ENCODE results near the gene SOS2. TPM values are rescaled to one million over a fixed set of nuclear protein-coding genes. Genes with fewer than 3 reads are reported as not detected.

SOS2 gene
- total RNA-seq, 2 donors from 2014 or later = 20.5 to 26.4 TPM

DNA sequence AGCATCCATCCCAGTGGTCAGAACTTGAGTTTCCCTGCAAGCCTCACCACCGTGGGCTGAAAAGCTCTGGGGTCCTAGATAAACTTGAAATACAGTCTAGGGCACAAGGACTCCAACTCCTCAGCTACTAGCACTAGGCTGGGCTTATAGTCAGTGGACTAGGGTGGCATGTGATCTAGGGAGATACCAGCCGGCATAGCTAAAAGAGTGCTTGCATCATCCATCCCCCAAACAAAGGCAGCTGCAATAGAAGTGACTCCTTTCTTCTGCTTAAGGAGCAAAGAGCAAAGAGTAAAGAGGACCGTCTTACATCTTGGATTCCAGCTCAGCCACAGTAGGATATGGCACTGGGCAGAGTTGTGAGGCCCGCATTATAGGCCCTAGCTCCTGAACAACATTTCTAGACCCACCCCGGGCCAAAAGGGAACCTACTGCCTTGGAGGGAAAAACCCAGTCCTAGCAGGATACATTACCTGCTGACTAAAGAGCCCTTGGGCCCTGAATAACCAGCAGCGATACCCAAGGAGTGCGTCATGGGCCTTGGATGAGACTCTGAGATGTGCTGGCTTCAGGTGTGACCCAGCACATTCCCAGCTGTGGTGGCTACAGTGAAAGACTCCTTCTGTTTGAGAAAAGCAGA lies 17.9 kb upstream of the SOS2 start:
- ATAC-seq (no peak), DNase-seq (no peak)
- H3K4me3 ChIP-seq = no peak overlapping the region
- H3K9me3 ChIP-seq = no peaks in the 10 kb centered on the region
- intact Hi-C loops (cut with DNase I) = no loop called here
- H3K27ac ChIP-seq = no peak overlapping the region
- H3K4me1 ChIP-seq = no peaks in the 10 kb centered on the region
- 88 to 90% methylated on average over 5 to 7 of the region's 7 CpGs for WGBS, 2 donors
- no peaks in the 10 kb centered on the region for H3K27me3 ChIP-seq
- no peaks in the 10 kb centered on the region for H3K36me3 ChIP-seq (replicated peaks in 1 of 2; ENCODE audit: insufficient read depth in 1 of 2, low read depth in 2 of 2)
- no peak for TF ChIP-seq POLR2A (IDR thresholded peaks at IDR 0.05)
- TF ChIP-seq, protein P1, sequence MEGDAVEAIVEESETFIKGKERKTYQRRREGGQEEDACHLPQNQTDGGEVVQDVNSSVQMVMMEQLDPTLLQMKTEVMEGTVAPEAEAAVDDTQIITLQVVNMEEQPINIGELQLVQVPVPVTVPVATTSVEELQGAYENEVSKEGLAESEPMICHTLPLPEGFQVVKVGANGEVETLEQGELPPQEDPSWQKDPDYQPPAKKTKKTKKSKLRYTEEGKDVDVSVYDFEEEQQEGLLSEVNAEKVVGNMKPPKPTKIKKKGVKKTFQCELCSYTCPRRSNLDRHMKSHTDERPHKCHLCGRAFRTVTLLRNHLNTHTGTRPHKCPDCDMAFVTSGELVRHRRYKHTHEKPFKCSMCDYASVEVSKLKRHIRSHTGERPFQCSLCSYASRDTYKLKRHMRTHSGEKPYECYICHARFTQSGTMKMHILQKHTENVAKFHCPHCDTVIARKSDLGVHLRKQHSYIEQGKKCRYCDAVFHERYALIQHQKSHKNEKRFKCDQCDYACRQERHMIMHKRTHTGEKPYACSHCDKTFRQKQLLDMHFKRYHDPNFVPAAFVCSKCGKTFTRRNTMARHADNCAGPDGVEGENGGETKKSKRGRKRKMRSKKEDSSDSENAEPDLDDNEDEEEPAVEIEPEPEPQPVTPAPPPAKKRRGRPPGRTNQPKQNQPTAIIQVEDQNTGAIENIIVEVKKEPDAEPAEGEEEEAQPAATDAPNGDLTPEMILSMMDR (IDR thresholded peaks at IDR 0.05) = no peak

DNA sequence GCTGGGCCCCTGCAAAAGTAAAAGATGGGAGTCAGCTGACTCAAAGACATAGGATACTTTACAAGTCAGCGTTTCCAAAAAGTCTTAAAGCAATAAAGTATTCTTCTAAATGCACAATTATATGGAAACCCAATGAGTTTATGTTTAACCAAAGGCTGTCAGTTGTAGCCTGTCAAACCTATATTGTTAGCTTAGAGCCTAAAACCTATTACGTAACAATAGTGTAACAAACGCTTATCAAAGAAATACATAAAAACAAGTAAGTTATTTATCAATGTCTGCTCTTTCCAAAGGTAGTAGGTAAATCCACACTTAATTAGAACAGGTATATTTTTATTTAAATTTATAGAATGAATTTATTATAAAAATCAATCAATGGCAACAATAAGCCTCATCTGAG lies 15.9 kb upstream of the SOS2 start:
- H3K4me3 ChIP-seq = no peak overlapping the region
- no peaks in the 10 kb centered on the region for H3K36me3 ChIP-seq (replicated peaks in 1 of 2; ENCODE audit: insufficient read depth in 1 of 2, low read depth in 2 of 2)
- ATAC-seq (no peak), DNase-seq (no peak)
- no peaks in the 10 kb centered on the region for H3K9me3 ChIP-seq
- H3K4me1 ChIP-seq = no peaks in the 10 kb centered on the region
- no peak overlapping the region for H3K27ac ChIP-seq
- TF ChIP-seq, protein P1 (IDR thresholded peaks at IDR 0.05) = no peak
- TF ChIP-seq POLR2A (IDR thresholded peaks at IDR 0.05) = no peak
- intact Hi-C loops (cut with DNase I) = no loop called here
- no peaks in the 10 kb centered on the region for H3K27me3 ChIP-seq
- 64 to 65% methylated on average over 3 of the region's 3 CpGs for WGBS, 2 donors

DNA sequence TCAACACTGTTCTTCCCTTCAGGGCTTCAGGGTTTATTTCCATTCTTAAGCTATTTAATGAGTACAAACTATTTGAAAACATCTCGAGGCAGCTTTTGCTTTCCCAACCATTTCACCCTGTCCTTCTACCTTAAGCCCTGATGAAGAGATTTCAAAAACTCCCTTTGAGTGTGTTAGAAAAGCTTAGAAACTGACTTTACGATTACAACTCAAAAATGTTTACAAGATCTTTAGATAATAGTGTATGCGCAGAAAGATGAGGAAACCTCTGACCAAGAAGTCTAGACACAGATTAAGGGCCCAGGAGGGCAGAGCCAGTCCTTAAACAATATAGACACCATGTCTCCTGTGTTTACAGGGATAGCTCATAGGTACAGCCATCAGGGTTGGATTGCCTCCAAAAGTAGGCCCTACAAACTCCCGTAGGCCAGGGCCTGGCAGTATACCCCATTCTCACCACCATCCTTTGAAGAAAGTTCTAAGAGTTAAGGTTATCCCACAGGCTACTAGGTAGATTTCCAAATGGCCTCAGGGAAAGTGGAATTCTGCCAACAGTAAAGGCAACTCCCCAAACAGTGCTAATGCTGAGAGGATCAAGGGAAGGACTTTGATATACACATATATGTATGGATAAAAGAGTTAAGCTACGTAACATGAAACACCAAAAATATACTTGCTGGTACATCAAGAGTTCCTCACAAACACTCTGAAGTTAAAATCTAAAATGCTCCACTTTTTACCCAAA lies 11.4 kb upstream of the SOS2 start:
- Histone ChIP-seq H3K36me3 (replicated peaks in 1 of 2; ENCODE audit: insufficient read depth in 1 of 2, low read depth in 2 of 2) (no peaks in the 10 kb centered on the region), H3K4me1 (no peaks in the 10 kb centered on the region), H3K9me3 (no peaks in the 10 kb centered on the region), H3K27ac (no peak overlapping the region), H3K27me3 (no peaks in the 10 kb centered on the region), H3K4me3 (no peak overlapping the region)
- TF ChIP-seq, protein P1 (IDR thresholded peaks at IDR 0.05) = no peak
- TF ChIP-seq POLR2A (IDR thresholded peaks at IDR 0.05) = no peak
- intact Hi-C loops (cut with DNase I) = no loop called here
- ATAC-seq (no peak), DNase-seq (no peak)
- WGBS, 2 donors = 87 to 90% methylated on average over 5 of the region's 5 CpGs

DNA sequence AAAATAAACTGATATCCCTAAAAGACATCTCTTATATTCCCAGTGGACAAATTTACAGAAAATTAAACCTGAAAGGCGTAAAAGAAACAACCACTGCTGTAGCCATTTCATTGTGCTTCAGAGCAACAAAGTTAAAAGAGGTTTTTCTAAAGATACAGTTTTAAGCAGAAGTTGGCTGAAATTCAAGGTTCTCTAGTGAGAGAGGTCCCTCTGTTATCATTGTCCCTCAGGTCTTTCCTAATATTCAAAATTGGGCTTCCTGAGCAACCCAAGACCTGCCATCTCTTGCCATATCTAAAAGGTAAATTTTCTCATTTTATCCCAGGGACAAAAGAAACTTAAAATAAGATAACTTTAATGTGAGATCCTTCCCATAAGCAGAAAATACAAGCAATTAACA lies 10.7 kb upstream of the SOS2 start:
- DNase-seq (no peak), ATAC-seq (no peak)
- no peaks in the 10 kb centered on the region for H3K36me3 ChIP-seq (replicated peaks in 1 of 2; ENCODE audit: insufficient read depth in 1 of 2, low read depth in 2 of 2)
- no peak for TF ChIP-seq POLR2A (IDR thresholded peaks at IDR 0.05)
- TF ChIP-seq, protein P1 (IDR thresholded peaks at IDR 0.05) = no peak
- 95 to 96% methylated on average over 1 of the region's 1 CpG for whole genome bisulfite sequencing, 2 donors
- no peaks in the 10 kb centered on the region for H3K9me3 ChIP-seq
- no peak overlapping the region for H3K27ac ChIP-seq
- intact Hi-C loops (cut with DNase I) = no loop called here
- no peaks in the 10 kb centered on the region for H3K27me3 ChIP-seq
- H3K4me1 ChIP-seq = no peaks in the 10 kb centered on the region
- no peak overlapping the region for H3K4me3 ChIP-seq
